Coronary artery (tissue), 2 donors: ENCODE data around the gene ATOX1.

ENCODE experiments used
- DNase-seq: peaks from one replicate; pipeline ENCODE4 v3.0.0-alpha.2; 2017; ENCODE audit warnings: low spot score
- H3K27ac ChIP-seq, 2 donors: fragments of 200-600 bp; sonication (generic); one replicate each; pipeline ENCODE4 v1.5.1; 2016 to 2019
- H3K4me3 ChIP-seq: fragments of 200-600 bp; sonication (generic); 2 replicates; pipeline ENCODE4 v1.5.1; 2016; ENCODE audit warnings: mild to moderate bottlenecking, moderate library complexity
- TF ChIP-seq, protein P1 (sequence below): fragments of 200-600 bp; sonication (generic); IDR thresholded peaks from one replicate; pipeline ENCODE4 v1.5.1; 2019; ENCODE audit warnings: antibody characterized with exemption

Gene ATOX1, protein sequence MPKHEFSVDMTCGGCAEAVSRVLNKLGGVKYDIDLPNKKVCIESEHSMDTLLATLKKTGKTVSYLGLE

DNA sequence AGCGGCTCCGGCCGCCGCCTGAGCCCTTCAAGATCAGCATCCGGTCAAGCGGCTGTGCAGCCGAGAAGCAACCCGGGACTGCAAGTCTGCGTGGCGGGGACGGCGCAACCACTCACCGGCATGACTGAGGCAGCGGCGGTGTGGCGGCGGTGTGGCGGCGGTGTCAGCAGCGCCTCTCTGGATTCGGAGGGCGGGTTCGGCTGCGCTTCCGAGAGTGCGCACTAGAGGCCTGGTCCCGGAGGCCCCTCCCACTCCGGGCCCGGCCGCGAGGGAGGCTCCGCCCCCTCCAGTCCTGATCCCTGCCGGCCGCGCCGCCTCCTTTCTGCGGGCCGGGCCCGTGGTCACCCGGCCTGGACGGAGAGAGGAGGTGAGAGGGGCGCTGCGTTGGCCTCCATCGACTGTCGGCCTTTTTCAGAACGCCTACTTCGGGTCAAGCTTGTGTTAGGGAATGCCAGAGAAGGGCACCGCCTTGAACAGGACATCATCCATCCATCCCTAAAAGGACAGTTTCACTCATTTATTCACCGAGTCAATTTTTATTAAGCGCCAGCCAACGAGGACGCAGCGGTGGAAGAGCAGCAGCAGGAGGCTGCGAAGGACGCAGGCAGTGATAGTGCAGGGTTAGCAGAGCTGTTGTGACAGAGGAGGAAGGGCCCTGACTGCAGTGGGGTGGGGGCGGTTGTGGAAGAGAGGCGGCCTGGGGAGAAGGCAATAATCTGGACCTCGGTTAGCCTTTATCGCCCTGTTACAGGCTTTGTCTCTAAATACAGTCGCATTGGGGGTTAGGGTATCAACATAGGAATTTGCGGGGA, at the start of gene ATOX1:
Gene ATOX1, minus strand, starts transcription at position 202 of the 812 bp plus-strand sequence. Its CDS starts 80 bp downstream, at position 122.
- DNase-seq = peak; percentile 91
- TF ChIP-seq, protein P1, sequence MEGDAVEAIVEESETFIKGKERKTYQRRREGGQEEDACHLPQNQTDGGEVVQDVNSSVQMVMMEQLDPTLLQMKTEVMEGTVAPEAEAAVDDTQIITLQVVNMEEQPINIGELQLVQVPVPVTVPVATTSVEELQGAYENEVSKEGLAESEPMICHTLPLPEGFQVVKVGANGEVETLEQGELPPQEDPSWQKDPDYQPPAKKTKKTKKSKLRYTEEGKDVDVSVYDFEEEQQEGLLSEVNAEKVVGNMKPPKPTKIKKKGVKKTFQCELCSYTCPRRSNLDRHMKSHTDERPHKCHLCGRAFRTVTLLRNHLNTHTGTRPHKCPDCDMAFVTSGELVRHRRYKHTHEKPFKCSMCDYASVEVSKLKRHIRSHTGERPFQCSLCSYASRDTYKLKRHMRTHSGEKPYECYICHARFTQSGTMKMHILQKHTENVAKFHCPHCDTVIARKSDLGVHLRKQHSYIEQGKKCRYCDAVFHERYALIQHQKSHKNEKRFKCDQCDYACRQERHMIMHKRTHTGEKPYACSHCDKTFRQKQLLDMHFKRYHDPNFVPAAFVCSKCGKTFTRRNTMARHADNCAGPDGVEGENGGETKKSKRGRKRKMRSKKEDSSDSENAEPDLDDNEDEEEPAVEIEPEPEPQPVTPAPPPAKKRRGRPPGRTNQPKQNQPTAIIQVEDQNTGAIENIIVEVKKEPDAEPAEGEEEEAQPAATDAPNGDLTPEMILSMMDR = no peak
- Histone ChIP-seq H3K27ac (peak within 1 kb of the TSS; percentile 74 to 94), H3K4me3 (peak within 1 kb of the TSS; percentile 71)

DNA sequence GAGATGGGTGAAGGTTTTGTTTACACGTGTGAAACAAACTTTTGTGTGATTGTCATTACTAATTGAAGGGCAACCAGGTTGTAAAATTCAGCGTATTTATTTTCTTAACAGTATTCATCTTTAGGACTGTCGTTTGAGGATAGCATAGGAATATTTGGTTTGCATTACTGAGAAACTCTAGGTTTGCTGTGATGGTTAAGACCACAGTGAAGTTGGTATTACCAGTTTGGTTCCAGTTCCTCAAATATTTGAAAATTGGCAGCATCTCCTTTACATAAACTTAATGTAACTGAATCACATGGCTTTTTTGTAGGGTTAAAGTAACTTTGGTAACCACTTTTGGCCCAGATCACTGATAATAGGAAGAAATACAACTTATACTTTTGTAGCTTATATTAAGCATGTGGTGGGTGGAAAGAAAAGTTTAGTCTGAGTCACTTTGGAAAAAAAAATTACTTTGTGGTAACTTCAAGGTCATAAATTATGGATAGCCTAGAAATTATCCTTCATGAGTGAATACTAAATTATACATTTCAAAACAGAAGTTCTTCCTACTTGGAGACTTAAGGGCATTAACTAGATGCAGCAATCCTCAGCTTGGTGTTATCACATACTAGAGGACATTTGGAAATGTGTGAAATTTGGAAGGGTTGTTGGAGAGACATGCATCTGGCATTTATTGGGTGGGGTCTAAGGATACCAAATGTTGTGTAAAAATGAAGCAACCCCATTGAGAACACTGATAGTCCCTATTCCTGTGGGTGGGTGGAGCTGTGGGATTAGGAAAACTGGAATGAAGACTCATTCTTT, 47.2 kb upstream of the ATOX1 start:
- TF ChIP-seq, protein P1 = no peak
- H3K27ac ChIP-seq = no peak overlapping the region

DNA sequence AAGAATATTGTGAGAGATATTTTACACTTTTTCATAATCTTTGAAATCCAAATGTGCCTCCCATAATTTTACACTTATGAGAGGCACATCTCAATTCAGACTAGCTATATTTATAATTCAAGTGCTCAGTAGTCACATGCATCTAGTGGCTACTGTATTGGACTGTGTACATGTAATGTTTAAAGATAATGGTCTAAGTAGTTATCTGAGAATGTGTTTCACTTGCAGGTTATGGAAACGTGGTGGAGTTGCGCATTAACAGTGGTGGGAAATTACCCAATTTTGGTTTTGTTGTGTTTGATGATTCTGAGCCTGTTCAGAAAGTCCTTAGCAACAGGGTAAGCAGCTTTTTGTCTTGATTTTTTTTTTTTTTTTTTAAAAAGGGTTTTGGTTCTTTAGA, 42.1 kb upstream of the ATOX1 start:
- H3K27ac ChIP-seq = no peak overlapping the region
- TF ChIP-seq, protein P1 = no peak
- no peak for DNase-seq
- H3K4me3 ChIP-seq = no peak overlapping the region

More for the DNA sequence above, 47.2 kb upstream of the ATOX1 start:
- no peak for DNase-seq
- no peak overlapping the region for H3K4me3 ChIP-seq

DNA sequence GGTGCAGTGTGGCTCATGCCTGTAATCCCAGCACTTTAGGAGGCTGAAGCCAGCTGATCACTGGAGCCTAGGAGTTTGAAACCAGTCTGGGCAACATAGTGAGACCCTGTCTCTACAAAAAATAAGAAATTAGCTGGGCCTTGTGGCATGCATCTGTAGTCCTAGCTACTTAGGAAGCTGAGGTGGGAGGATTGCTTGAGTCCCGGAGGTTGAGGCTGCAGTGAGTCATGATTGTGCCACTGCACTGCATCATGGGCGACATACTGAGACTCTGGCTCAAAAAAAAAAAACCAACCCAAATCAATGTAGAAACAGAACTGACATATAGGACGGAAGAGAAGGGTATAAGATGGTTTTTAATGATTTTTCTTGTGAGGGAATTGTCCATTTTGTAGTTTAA, 41.0 kb upstream of the ATOX1 start:
- DNase-seq = no peak
- TF ChIP-seq, protein P1 = no peak

DNA sequence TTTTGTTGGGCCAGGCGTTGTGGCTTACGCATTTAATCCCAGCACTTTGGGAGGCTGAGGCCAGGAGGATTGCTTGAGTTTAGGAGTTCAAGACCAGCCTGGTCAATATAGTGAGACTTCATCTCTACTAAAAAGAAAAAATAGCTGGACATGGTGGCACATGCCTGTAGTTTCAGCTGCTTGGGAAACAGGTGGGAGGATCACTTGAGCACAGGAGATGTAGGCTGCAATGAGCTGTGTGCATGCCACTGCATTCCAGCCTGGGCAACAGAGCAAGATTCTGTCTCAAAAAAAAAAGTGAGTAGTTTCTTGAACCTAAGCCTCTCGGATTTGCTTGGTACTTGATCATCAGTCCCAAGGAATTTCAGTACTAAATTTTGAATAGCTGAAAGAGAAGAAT, 40.2 kb upstream of the ATOX1 start:
- H3K4me3 ChIP-seq = no peak overlapping the region
- TF ChIP-seq, protein P1 = no peak
- H3K27ac ChIP-seq = no peak overlapping the region
- no peak for DNase-seq

More for the DNA sequence above, 41.0 kb upstream of the ATOX1 start:
- H3K27ac ChIP-seq = no peak overlapping the region
- H3K4me3 ChIP-seq = no peak overlapping the region

DNA sequence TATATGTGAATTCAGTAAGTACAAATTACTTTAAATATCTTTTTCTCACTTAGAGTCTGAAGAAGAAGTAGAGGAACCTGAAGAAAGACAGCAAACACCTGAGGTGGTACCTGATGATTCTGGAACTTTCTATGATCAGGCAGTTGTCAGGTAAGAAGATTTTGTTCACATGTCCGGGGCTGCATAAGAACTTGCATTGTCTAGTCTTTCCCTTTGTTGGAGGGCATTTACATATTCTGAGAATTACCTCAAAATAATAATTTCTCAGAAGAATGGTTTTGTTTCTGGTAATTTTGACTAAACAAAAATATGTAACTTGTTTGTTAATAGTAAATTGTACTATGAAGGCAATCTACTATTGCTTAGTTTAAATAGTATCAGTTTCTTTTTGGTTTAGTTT, 37.0 kb upstream of the ATOX1 start:
- no peak for DNase-seq
- H3K4me3 ChIP-seq = no peak overlapping the region
- TF ChIP-seq, protein P1 = no peak
- H3K27ac ChIP-seq = no peak overlapping the region
